ENCODE measurements around the gene ZYX. TPM values are rescaled to one million over a fixed set of nuclear protein-coding genes. Genes with fewer than 3 reads are reported as not detected.

The ZYX gene
- total RNA-seq (2014; rRNA removed), result 137 and 142 TPM in 2 replicates
- polyA plus RNA-seq (2012), result 522 TPM

DNA sequence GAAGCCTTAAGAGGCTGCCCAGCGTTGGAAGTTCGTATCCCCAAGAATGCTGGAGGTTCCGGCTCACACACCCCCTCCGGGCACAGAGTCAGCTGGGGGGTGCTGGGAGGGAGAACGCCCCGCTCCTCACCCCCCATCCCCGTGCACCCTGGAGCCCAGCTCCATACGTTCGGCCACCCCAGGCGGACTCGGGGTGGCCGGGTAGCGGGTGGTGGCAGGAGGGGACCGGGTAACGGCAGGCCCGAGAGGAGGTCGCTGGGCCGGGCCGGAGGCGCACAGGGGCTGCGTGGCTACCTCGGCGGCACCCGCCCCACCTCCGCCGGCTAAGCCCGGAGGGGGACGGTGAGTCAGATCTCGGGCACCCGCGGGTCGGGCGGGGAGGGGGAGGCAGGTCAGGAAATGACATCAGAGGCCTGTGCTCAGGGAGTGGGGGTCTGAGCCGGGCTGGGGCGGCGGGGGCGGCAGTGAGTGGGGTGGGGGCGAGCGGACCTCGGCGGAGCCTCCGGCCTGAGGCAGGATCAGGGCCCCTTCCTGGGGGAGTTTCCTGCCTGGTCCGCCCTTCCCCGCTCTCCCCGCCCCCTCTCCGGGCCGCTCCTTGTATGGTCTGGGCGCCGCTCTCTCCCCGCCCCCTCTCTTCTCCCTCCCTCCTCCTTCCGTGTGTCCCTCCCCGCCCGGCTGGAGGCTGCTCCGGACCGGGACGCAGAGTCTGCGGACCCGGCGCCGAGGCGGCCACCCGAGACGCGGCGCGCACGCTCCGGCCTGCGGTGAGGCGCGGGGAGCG lies at the start of gene ZYX:
ZYX (plus strand) TSS at position 700 of the 781 bp plus-strand sequence. CDS start 227 bp downstream, outside the sequence.
- peak; percentile 95 for DNase-seq (ENCODE audit: low read depth)

GRCh38 chr7:143334244-143334643 lies 46.9 kb upstream of the ZYX start:
- no peak for DNase-seq (ENCODE audit: low read depth)

GRCh38 chr7:143337216-143337615 lies 43.9 kb upstream of the ZYX start:
- DNase-seq (ENCODE audit: low read depth), result no peak

DNA sequence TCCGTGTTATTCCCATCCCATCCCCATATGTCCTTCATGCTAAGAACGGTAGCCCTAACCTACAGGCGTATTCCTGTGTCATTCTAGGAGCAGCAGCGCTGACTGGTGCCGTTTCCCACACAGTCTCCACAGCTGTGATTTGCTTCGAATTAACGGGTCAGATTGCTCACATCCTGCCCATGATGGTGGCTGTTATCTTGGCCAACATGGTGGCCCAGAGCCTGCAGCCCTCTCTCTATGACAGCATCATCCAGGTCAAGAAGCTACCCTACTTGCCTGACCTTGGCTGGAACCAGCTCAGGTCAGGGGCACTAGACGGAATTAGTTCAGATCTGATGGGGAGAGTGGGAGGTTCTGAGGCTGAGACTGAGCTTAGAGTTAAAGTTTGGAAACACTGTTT lies 39.3 kb upstream of the ZYX start:
- no peak for DNase-seq (ENCODE audit: low read depth)

GRCh38 chr7:143343596-143343995 lies 37.5 kb upstream of the ZYX start:
- DNase-seq (ENCODE audit: low read depth), result no peak

DNA sequence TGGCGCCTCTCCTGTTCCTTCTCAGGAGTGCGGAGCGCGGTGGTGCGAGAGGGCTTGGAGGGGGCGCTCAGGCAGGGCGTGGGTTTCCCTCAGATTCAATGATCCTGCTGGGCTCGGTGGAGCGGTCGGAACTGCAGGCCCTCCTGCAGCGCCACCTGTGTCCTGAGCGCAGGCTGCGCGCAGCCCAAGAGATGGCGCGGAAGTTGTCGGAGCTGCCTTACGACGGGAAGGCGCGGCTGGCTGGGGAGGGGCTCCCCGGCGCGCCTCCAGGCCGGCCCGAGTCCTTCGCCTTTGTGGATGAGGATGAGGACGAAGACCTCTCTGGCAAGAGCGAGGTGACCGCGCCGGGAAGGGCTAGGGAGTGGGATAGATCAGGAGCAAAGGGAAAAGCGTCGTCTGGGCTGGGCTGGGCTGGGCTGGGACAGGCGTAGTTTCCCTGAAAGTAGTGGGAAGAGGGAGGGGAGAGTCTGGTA lies 35.7 kb upstream of the ZYX start:
- DNase-seq (ENCODE audit: low read depth), result no peak

DNA sequence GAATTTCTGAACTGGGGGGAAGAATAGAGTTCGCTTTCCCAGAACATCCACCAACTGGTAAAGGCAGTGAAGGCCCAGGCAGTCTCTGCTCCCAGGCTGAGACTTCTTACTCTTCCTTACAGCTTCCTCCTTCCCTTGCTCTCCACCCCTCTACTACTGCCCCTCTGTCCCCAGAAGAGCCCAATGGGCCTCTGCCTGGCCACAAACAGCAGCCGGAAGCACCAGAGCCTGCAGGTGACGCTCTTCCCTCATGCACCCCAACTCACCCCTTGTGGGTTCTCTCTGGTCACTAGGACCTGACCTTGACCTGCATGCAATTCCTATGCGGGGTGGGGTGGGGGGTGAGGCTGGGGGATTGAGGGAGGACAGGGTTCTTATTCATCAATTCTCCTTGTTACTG lies 35.1 kb upstream of the ZYX start:
- no peak for DNase-seq (ENCODE audit: low read depth)

GRCh38 chr7:143347950-143348349 lies 33.2 kb upstream of the ZYX start:
- DNase-seq (ENCODE audit: low read depth), result no peak

DNA sequence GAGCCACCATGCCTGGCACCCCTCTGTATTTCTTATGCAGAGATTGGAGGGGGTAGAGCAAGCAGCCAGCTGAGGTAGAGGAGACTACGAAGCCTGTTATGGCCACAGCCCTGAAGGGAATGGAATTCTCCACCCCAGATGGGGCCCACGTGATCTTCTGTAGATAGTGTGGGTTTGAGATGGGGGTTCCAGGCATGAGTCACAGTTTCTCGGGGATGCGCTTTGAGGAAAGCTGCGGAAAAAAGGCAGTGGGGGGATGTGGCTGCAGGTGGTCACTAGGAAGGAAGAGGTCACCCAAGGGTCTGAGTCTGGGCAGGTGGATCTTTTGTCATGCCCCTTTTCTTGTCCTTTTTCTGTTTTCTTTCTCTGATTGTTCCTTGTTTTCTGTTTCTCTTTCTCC lies 30.1 kb upstream of the ZYX start:
- no peak for DNase-seq (ENCODE audit: low read depth)

DNA sequence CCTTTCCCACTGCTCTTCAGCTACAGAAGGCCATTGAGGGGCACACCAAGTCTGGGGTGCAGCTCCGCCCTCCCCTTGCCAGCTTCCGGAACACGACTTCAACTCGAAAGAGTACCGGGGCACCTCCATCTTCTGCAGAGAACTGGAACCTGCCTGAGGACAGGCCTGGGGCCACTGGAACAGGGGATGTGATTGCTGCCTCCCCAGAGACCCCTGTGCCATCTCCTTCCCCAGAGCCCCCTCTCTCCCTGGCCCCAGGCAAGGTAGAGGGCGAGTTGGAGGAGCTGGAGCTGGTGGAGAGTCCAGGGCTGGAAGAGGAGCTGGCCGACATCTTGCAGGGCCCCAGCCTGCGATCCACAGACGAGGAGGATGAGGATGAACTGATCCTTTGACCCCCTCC lies 29.6 kb upstream of the ZYX start:
- no peak for DNase-seq (ENCODE audit: low read depth)

- no peak for DNase-seq (ENCODE audit: low read depth)
These were observed 28.6 kb upstream of the ZYX start for GRCh38 chr7:143352531-143353002.

DNA sequence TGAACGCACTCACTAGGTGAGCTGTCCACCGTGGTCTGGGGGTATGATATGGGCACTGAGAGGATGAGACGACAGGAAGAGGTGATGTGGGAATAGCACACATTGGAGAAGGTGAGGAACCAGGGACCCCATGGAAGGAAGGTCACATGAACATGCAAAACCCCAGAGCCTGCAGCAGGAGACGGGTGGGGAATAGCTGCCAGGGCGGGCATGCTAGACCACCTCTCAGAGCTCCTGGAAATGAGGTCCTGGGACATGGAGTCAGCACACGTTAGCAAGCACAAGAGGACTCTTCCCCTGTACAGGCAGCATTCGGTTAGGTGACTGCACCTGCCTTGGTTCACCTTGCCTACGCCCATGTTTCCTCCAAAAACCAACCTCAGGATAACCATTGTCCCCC lies 26.8 kb upstream of the ZYX start:
- no peak for DNase-seq (ENCODE audit: low read depth)

- DNase-seq (ENCODE audit: low read depth), result no peak
These were observed 26.2 kb upstream of the ZYX start for GRCh38 chr7:143354965-143355364.

GRCh38 chr7:143355450-143356385 lies 25.4 kb upstream of the ZYX start:
- no peak for DNase-seq (ENCODE audit: low read depth)

DNA sequence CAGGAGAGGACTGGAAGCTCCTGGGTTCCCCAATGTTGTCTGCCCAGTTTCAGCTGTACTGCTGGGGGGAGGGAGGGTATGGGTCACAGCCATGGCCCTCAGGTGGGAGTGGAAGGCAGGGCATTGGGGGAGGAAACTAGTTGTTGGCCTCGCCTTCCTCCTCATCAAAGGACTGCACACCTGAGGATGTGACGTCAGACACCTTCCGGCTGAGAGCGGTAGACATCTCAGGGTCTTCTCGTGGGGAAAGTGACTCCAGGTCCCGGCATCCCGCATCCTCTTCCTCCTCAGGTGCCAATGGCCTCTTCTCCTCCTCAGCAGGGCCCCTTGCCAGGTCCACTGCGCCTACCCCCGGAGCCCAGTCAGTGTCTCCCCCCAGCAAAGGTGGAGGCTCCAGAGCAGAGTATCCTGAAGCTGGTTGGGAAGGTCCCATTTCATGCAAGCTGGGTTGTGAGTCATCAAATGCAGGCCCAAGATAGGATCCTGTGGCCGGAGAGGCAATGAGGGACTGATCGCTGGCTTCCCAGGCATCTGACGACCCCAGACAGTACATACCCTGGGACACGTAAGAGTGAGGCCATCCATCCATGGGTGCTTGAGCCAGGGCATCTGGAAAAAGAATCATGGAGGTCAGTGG lies 24.6 kb upstream of the ZYX start:
- no peak for DNase-seq (ENCODE audit: low read depth)

DNA sequence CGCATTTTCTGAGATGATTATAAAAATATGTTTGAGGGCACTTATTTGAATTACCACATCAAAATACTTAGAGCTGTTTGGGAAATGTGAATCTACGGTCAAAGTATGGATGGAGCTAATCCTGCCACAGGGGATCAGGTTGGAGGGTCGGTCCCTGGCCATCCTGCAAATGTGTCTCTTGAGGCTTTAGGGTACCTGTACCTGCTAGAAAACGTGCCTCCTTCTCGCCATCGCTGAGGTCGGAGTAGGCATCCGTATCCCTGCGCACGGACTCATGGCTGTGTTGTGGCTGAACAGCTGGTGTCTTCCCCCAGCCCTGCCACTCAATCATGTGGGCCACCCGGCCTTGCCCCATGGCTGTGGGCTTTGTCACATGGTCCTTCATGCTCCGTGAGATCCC lies 22.5 kb upstream of the ZYX start:
- no peak for DNase-seq (ENCODE audit: low read depth)

GRCh38 chr7:143359771-143360353 lies 21.3 kb upstream of the ZYX start:
- no peak for DNase-seq (ENCODE audit: low read depth)

GRCh38 chr7:143360788-143361551 lies 20.2 kb upstream of the ZYX start:
- DNase-seq (ENCODE audit: low read depth), result no peak

DNA sequence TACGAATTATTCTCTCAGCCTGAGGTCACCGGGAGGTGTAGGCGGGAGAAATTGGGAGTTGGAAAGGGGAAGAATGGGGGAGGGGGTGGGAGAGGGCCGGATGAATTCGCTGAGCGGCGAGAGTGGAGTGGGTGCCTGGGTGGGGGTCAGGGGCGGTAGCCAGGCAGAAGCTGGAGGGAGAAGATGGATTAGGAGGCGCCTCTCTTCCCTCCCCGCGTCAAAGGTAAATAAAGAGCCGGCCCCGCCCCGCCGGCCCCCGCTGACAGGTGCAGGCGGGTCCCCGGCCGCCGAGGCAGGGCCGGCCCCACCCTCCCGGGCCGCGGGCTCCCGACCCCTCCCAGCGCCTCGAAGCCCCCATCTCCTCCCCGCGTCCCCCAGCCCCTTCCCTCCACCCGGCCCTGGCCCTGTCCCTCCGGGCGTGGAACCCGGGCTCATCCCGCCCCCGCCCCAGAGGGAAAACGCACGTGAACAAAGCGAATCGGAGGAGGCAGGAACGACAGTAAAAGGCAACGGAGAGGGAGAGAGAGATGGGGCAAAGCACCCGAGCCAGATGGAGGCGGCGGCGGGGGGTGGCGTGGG lies 19.5 kb upstream of the ZYX start:
- no peak for DNase-seq (ENCODE audit: low read depth)
